AG10803 (cell line): ENCODE results near the gene KLHL20.
A peak's percentile ranks its signal among the peaks of the same experiment; 100 is the strongest.

ENCODE experiments used
- DNase-seq: peaks from one replicate; pipeline ENCODE4 v3.0.0; 2010; ENCODE audit warnings: low read depth
- H3K4me3 ChIP-seq: 2 replicates; pipeline ENCODE4 v1.5.1; 2011; ENCODE audit warnings: mild to moderate bottlenecking, low read length, control low read depth
- CTCF ChIP-seq: conservative IDR thresholded peaks from 2 replicates; pipeline ENCODE4 v1.5.1; 2011; ENCODE audit warnings: mild to moderate bottlenecking, low read length, control low read depth, inconsistent platforms

Gene KLHL20

DNA sequence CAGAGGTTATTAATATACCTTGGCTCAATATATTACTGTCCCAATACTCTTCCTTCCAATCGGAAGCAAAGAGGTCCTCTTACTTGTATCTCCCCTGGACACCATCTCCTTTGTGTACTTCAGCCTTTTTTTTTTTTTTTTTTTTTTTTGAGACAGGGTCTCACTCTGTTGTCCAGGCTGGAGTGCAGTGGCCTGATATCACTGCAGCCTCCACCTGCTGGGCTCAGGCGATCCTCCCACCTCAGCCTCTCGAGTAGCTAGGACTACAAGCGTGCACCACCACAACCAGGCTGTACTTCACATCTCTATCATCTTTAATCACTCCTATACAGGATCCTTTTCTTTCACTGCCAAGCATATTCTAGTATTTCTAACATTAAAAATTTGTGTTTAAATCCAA lies 106.9 kb downstream of the KLHL20 start:
- DNase-seq: no peak
- H3K4me3 ChIP-seq: no peak overlapping the region
- TF ChIP-seq CTCF: no peak

- no peak for TF ChIP-seq CTCF
Measured at GRCh38 chr1:173823781-173824314, 109.1 kb downstream of the KLHL20 start.

GRCh38 chr1:173824315-173825081 lies 109.7 kb downstream of the KLHL20 start, which contains the start of the genes CENPL and DARS2:
CENPL (minus strand) TSS chr1:173824883; CDS start chr1:173811299, 13,584 bp downstream.
DARS2 (plus strand) TSS chr1:173824673; CDS start chr1:173825230, 557 bp downstream.
- H3K4me3 ChIP-seq: peak within 1 kb of the TSS; percentile 98
- DNase-seq: peak; percentile 98
- TF ChIP-seq CTCF: no peak

More at GRCh38 chr1:173823781-173824314, 109.1 kb downstream of the KLHL20 start:
- H3K4me3 ChIP-seq: peak overlapping the region; percentile 98
- DNase-seq: peak; percentile 6

DNA sequence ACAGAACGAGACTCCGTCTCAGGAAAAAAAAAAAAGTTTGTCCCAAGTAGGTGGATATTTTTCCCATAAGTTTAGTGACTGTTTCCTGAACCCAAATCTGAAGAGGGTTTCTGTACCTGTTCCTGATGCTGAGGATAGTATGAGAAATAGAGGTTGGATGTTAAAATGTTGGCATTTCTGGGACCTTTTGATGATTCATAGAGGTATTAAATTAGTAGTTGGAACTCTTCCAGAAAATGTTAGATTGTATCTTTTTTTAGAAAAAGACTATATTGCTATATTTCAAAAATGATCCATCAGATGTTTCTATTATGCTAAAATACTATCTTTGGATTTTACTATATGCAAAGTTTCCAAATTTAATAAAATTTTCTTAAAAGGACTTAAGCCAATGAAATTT lies 112.8 kb downstream of the KLHL20 start:
- TF ChIP-seq CTCF: no peak
- no peak for DNase-seq
- H3K4me3 ChIP-seq: no peak overlapping the region

DNA sequence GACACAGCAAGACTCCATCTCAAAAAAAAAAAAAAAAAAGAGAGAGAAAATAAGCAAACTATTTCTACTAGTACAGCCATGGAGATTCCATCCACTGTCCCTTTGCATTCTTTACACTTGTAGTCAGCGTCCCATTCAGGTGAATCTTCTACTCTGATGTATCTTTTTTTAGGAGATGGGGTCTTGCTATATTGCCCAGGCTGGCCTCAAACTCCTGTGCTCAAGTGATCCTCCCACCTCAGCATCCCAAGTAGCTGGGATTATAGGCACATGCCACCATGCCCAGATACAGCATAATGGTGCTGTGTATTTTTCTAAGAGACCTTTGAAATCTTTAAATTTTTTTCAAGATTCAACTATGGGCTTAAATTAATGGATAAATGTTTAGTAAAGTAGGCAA lies 118.0 kb downstream of the KLHL20 start:
- no peak overlapping the region for H3K4me3 ChIP-seq
- DNase-seq: no peak
- no peak for TF ChIP-seq CTCF
